Measurements from ENCODE around the gene OSGEP.

DNA sequence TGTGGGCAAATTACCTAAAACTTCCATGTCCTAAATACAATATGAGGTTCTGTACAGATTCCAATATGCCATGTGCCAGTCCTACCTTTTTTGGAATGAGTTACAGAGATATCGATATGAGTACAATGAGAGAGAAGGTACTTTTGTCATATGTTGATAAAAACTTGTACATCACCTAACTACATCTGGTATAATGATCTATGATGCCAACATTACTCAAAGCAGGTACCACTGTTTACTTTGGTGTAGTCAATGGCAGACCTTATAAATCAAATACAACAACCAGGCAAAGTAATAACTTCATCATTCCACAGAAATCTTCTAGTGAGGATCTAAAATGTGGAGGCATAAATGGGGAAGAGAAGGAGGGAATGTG, 54.0 kb downstream of the OSGEP start:
- no peak for TF ChIP-seq POLR2A (IDR thresholded peaks at IDR 0.05)
- TF ChIP-seq, protein P1, sequence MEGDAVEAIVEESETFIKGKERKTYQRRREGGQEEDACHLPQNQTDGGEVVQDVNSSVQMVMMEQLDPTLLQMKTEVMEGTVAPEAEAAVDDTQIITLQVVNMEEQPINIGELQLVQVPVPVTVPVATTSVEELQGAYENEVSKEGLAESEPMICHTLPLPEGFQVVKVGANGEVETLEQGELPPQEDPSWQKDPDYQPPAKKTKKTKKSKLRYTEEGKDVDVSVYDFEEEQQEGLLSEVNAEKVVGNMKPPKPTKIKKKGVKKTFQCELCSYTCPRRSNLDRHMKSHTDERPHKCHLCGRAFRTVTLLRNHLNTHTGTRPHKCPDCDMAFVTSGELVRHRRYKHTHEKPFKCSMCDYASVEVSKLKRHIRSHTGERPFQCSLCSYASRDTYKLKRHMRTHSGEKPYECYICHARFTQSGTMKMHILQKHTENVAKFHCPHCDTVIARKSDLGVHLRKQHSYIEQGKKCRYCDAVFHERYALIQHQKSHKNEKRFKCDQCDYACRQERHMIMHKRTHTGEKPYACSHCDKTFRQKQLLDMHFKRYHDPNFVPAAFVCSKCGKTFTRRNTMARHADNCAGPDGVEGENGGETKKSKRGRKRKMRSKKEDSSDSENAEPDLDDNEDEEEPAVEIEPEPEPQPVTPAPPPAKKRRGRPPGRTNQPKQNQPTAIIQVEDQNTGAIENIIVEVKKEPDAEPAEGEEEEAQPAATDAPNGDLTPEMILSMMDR (IDR thresholded peaks at IDR 0.05), result no peak

Measured in thyroid gland (tissue), 4 donors.